H1 (cell line): ENCODE data around the gene HNRNPM. TPM values are rescaled to one million over a fixed set of nuclear protein-coding genes. Genes with fewer than 3 reads are reported as not detected.

Experiments used
- ATF3 ChIP-seq: IDR thresholded peaks from 2 replicates; pipeline ENCODE4 v1.6.1; 2011; ENCODE audit warnings: low read depth, mild to moderate bottlenecking, low read length; ENCODE audit not compliant: insufficient read depth
- CBX5 ChIP-seq: fragments of 300-800, 300-1000 bp; sonication (generic); IDR thresholded peaks from 2 replicates; pipeline ENCODE4 v1.7.1; 2016; ENCODE audit warnings: antibody characterized with exemption, low read length, low read depth
- CREB1 ChIP-seq: IDR thresholded peaks from 2 replicates; pipeline ENCODE4 v1.6.1; 2012; ENCODE audit warnings: inconsistent platforms
- CTCF ChIP-seq, 3 experiments: IDR thresholded peaks; 1 replicate in 2 of 3; 2 replicates in 1 of 3; pipeline versions ENCODE4 v1.5.1 to v1.6.1; 2011; ENCODE audit warnings: low read length in 3 of 3, mild to moderate bottlenecking in 3 of 3, inconsistent platforms in 2 of 3, low read depth in 1 of 3, moderate library complexity in 1 of 3; ENCODE audit not compliant: insufficient read depth in 1 of 3; ENCODE audit errors: control extremely low read depth in 1 of 3
- E2F6 ChIP-seq: IDR thresholded peaks from 2 replicates; pipeline ENCODE4 v1.6.1; 2012; ENCODE audit warnings: inconsistent platforms
- EGR1 ChIP-seq: IDR thresholded peaks from 2 replicates; pipeline ENCODE4 v1.6.1; 2011; ENCODE audit warnings: low read depth, low read length, borderline replicate concordance
- EP300 ChIP-seq, 2 experiments: IDR thresholded peaks; 1 replicate in 1 of 2; 2 replicates in 1 of 2; pipeline ENCODE4 v1.6.1; 2011 to 2012; ENCODE audit warnings: low read depth in 2 of 2, low read length in 2 of 2, mild to moderate bottlenecking in 2 of 2, borderline replicate concordance in 1 of 2, inconsistent platforms in 1 of 2, moderate library complexity in 1 of 2
- EZH2 ChIP-seq: fragments of 200-600 bp; sonication (generic); IDR thresholded peaks from 2 replicates; pipeline ENCODE4 v1.7.1; 2012; ENCODE audit warnings: low read depth, mild to moderate bottlenecking, moderate library complexity, low read length, inconsistent platforms; ENCODE audit not compliant: severe bottlenecking
- HDAC6 ChIP-seq: IDR thresholded peaks from one replicate; pipeline ENCODE4 v1.7.1; 2012; ENCODE audit warnings: low read depth, mild to moderate bottlenecking, inconsistent platforms, low read length, moderate library complexity
- KDM1A ChIP-seq: fragments of 200-600, 300-600 bp; sonication (generic); IDR thresholded peaks from 2 replicates; pipeline ENCODE4 v1.7.1; 2016; ENCODE audit warnings: mild to moderate bottlenecking, low read length, borderline replicate concordance
- KDM4A ChIP-seq: IDR thresholded peaks from one replicate; pipeline ENCODE4 v1.7.1; 2012; ENCODE audit warnings: low read depth, mild to moderate bottlenecking, moderate library complexity, low read length, inconsistent platforms; ENCODE audit not compliant: severe bottlenecking
- PHF8 ChIP-seq: fragments of 200-600 bp; sonication (generic); conservative IDR thresholded peaks from 2 replicates; pipeline ENCODE4 v1.7.1; 2012; ENCODE audit warnings: low read depth, mild to moderate bottlenecking, inconsistent platforms, low read length, moderate library complexity
- POU5F1 ChIP-seq: IDR thresholded peaks from 2 replicates; pipeline ENCODE4 v1.6.1; 2011; ENCODE audit warnings: low read depth, mild to moderate bottlenecking, low read length, moderate library complexity
- RNF2 ChIP-seq: fragments of 200-900, 300-1000 bp; sonication (generic); IDR thresholded peaks from 2 replicates; pipeline ENCODE4 v1.7.1; 2016; ENCODE audit warnings: borderline replicate concordance, low read depth, mild to moderate bottlenecking, antibody characterized with exemption, low read length; ENCODE audit not compliant: poor library complexity, severe bottlenecking; ENCODE audit errors: missing control alignments
- SIN3A ChIP-seq, 2 experiments: IDR thresholded peaks in 1 of 2; conservative IDR thresholded peaks in 1 of 2; 2 replicates each; pipeline ENCODE4 v1.6.1; 2011 to 2012; ENCODE audit warnings: low read length in 2 of 2, improper control_type of control experiment in 1 of 2, low read depth in 1 of 2, mild to moderate bottlenecking in 1 of 2
- SP2 ChIP-seq: IDR thresholded peaks from 2 replicates; pipeline ENCODE4 v1.6.1; 2012; ENCODE audit warnings: mild to moderate bottlenecking, low read length, inconsistent platforms
- TBP ChIP-seq: IDR thresholded peaks from 2 replicates; pipeline ENCODE4 v1.6.1; 2011; ENCODE audit warnings: low read depth, low read length, improper control_type of control experiment
- TCF12 ChIP-seq: IDR thresholded peaks from 2 replicates; pipeline ENCODE4 v1.6.1; 2011; ENCODE audit warnings: low read depth, mild to moderate bottlenecking, low read length
- YY1 ChIP-seq: IDR thresholded peaks from 2 replicates; pipeline ENCODE4 v1.6.1; 2011; ENCODE audit warnings: low read depth, mild to moderate bottlenecking, low read length
- polyA plus RNA-seq, 7 experiments: library from polyadenylated mRNA; depleted of rRNA in 3 of 7; stranded (reverse) in 5 of 7; unstranded in 2 of 7; fragments of >200 nt in 5 of 7; fragments of 200-250 nt in 2 of 7; gene quantifications; 1 replicate in 5 of 7; 2 replicates in 1 of 7; 4 replicates in 1 of 7; pipeline versions ENCODE4 v1.2.1 to v1.2.3, GENCODE V29; 2011 to 2013; ENCODE audit warnings: missing spikeins in 2 of 7, mixed read lengths in 2 of 7
- total RNA-seq: library from RNA; stranded (reverse); fragmentation: NEBNext Ultra II Directional; extraction: Animal tissue kit (Norgen Biotek cat#: 25700); gene quantifications from 2 replicates; pipeline ENCODE4 v1.2.1, GENCODE V29; 2021

HNRNPM gene
- total and polyA plus RNA-seq, 2 of the 8 experiments (the other 6 are each of a cell fraction or from before 2014, with no cell fraction given), result 375 to 474 TPM

- TF ChIP-seq CBX5 (no peak), TBP (no peak), EP300 (IDR thresholded peaks at IDR 0.05; ENCODE audit: borderline replicate concordance in 1 of 2, low read depth in 2 of 2, low read length in 2 of 2) (no peak), POU5F1 (no peak), KDM1A (no peak), YY1 (no peak), EGR1 (peak; percentile 83; the same call in 1 of the 2 replicates), CREB1 (no peak), CTCF (IDR thresholded peaks at IDR 0.05; ENCODE audit: control extremely low read depth in 1 of 3, insufficient read depth in 1 of 3, low read depth in 1 of 3, low read length in 3 of 3) (no peak), HDAC6 (no peak), TCF12 (no peak), RNF2 (no peak), SIN3A (conservative IDR thresholded peaks at IDR 0.05 in 1 of 2, IDR thresholded peaks at IDR 0.05 in 1 of 2; ENCODE audit: low read depth in 1 of 2, low read length in 2 of 2) (peak; percentile 26 to 46; a peak in 1 of 4 replicates), E2F6 (0 out of 2 replicates have a peak, but pooled peaks have one; percentile 31), EZH2 (no peak), SP2 (no peak), ATF3 (no peak), KDM4A (peak; percentile 71), PHF8 (peak; percentile 68)
Observed at GRCh38 chr19:8526345-8527091, 81.7 kb downstream of the HNRNPM start (continued).
